ENCODE measurements around the gene SHISA9.

SHISA9 gene

DNA sequence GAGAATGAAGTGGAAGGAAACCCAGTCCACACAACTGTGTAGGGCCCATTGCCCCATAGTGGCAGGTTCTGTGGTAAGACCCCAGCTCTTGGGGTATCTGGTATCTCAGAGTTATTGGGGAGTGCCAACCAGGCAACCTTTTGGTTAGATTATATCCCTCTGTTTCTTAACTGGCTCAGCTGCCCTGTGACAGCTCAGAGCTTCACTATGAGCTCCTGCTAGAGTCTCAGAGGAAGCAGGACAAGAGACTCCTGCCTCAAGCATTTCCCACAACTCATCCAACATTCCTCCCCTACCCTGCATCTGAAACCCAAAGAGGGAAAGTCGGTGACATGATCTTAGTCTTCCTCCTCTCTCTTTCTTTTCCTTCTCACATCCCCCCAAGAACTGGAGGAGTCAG lies 292.3 kb downstream of the SHISA9 start:
- Histone ChIP-seq H3K4me1 (ENCODE audit: low read depth, poor library complexity, severe bottlenecking) (no peaks in the 10 kb centered on the region), H3K4me3 (IDR thresholded peaks at IDR 0.05; ENCODE audit: insufficient read depth, low read depth, low read length) (no peak overlapping the region), H3K27ac (no peak overlapping the region), H3K79me2 (ENCODE audit: insufficient read depth, low read depth) (no peaks in the 10 kb centered on the region), H2AFZ (ENCODE audit: low read depth) (no peak overlapping the region), H3K4me2 (no peak overlapping the region), H3K36me3 (ENCODE audit: insufficient read depth) (no peaks in the 10 kb centered on the region), H3K27me3 (ENCODE audit: insufficient read depth, low read depth) (no peaks in the 10 kb centered on the region), H3K9ac (no peak overlapping the region), H4K20me1 (ENCODE audit: insufficient read depth) (no peaks in the 10 kb centered on the region)
- TF ChIP-seq, protein P1, sequence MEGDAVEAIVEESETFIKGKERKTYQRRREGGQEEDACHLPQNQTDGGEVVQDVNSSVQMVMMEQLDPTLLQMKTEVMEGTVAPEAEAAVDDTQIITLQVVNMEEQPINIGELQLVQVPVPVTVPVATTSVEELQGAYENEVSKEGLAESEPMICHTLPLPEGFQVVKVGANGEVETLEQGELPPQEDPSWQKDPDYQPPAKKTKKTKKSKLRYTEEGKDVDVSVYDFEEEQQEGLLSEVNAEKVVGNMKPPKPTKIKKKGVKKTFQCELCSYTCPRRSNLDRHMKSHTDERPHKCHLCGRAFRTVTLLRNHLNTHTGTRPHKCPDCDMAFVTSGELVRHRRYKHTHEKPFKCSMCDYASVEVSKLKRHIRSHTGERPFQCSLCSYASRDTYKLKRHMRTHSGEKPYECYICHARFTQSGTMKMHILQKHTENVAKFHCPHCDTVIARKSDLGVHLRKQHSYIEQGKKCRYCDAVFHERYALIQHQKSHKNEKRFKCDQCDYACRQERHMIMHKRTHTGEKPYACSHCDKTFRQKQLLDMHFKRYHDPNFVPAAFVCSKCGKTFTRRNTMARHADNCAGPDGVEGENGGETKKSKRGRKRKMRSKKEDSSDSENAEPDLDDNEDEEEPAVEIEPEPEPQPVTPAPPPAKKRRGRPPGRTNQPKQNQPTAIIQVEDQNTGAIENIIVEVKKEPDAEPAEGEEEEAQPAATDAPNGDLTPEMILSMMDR (conservative IDR thresholded peaks at IDR 0.05; ENCODE audit: low read depth, low read length): no peak

DNA sequence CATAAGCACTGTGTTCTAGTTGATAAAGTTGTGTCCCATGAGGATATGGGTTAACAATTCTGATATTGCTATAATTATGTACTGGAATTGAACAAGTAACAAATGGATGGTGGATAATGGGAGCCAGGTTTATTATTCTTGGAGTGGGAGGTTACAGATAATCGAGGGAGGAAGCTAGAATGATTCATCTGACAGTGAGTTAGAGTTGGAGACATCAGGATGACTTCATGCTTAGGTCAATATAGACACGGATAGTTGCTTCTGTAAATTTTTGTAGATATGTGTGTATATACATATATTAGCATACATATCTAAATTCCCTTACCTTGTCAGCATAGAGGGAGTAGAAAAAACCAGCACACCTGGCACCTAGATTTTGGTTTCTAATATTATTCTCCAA lies 293.4 kb downstream of the SHISA9 start:
- Histone ChIP-seq H3K36me3 (ENCODE audit: insufficient read depth) (no peaks in the 10 kb centered on the region), H2AFZ (ENCODE audit: low read depth) (no peak overlapping the region), H3K4me1 (ENCODE audit: low read depth, poor library complexity, severe bottlenecking) (no peaks in the 10 kb centered on the region), H4K20me1 (ENCODE audit: insufficient read depth) (no peaks in the 10 kb centered on the region), H3K4me2 (no peak overlapping the region), H3K4me3 (IDR thresholded peaks at IDR 0.05; ENCODE audit: insufficient read depth, low read depth, low read length) (no peak overlapping the region), H3K79me2 (ENCODE audit: insufficient read depth, low read depth) (no peaks in the 10 kb centered on the region), H3K9ac (no peak overlapping the region), H3K27ac (no peak overlapping the region), H3K27me3 (ENCODE audit: insufficient read depth, low read depth) (no peaks in the 10 kb centered on the region)
- TF ChIP-seq, protein P1 (conservative IDR thresholded peaks at IDR 0.05; ENCODE audit: low read depth, low read length): no peak

DNA sequence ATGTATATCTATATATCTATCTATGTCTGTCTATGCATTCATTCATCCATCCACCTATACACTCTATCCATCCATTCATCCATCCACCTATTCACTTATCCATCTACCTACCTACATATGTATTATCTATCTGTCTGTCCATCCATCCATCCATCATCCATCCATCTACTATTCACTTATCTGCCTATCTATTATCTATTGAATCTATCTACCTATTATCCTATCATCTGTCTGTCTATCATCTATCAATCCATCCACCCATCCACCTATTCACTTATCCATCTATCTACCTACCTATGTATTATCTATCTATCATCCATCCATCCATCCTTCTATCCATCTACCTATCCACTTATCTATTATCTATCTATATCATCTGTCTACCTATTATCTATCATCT lies 302.3 kb downstream of the SHISA9 start:
- Histone ChIP-seq H3K27me3 (ENCODE audit: insufficient read depth, low read depth) (no peaks in the 10 kb centered on the region), H3K4me2 (no peak overlapping the region), H3K4me3 (IDR thresholded peaks at IDR 0.05; ENCODE audit: insufficient read depth, low read depth, low read length) (no peak overlapping the region), H3K36me3 (ENCODE audit: insufficient read depth) (no peaks in the 10 kb centered on the region), H2AFZ (ENCODE audit: low read depth) (no peak overlapping the region), H3K4me1 (ENCODE audit: low read depth, poor library complexity, severe bottlenecking) (no peaks in the 10 kb centered on the region), H3K9ac (no peak overlapping the region), H3K27ac (no peak overlapping the region), H3K79me2 (ENCODE audit: insufficient read depth, low read depth) (no peaks in the 10 kb centered on the region), H4K20me1 (ENCODE audit: insufficient read depth) (no peaks in the 10 kb centered on the region)
- TF ChIP-seq, protein P1 (conservative IDR thresholded peaks at IDR 0.05; ENCODE audit: low read depth, low read length): no peak

DNA sequence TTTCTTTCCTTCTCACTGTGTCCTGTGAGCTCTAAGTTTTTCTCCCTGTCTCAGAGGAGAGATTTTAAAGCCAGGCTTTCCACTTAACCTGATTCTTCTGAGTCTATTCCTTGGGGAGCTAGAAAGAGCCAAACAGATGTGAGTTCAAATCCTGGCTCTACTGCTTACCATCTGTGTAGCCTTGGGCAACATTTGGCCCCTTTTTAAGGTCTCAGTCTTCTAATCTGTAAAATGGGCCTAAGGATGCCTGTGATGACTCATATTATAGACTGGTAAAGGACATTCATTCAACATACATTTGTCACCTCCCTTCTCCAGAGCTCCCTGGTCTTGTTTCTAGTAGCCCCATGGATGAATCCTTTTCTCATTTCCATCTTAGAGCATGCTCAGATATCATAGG lies 304.0 kb downstream of the SHISA9 start:
- H3K27me3 ChIP-seq (ENCODE audit: insufficient read depth, low read depth): no peaks in the 10 kb centered on the region
- no peaks in the 10 kb centered on the region for H3K4me1 ChIP-seq (ENCODE audit: low read depth, poor library complexity, severe bottlenecking)
- no peaks in the 10 kb centered on the region for H4K20me1 ChIP-seq (ENCODE audit: insufficient read depth)
- no peaks in the 10 kb centered on the region for H3K36me3 ChIP-seq (ENCODE audit: insufficient read depth)
- H2AFZ ChIP-seq (ENCODE audit: low read depth): no peak overlapping the region
- TF ChIP-seq, protein P1 (conservative IDR thresholded peaks at IDR 0.05; ENCODE audit: low read depth, low read length): no peak
- no peak overlapping the region for H3K4me2 ChIP-seq
- no peaks in the 10 kb centered on the region for H3K79me2 ChIP-seq (ENCODE audit: insufficient read depth, low read depth)
- H3K27ac ChIP-seq: no peak overlapping the region
- no peak overlapping the region for H3K4me3 ChIP-seq (IDR thresholded peaks at IDR 0.05; ENCODE audit: insufficient read depth, low read depth, low read length)
- no peak overlapping the region for H3K9ac ChIP-seq
